SH-SY5Y (cell line): ENCODE results near the gene DNAJC6.

Experiments used
- GATA2 ChIP-seq: IDR thresholded peaks from 2 replicates; pipeline ENCODE4 v1.6.1; 2011; ENCODE audit warnings: mild to moderate bottlenecking, low read depth, low read length
- GATA3 ChIP-seq: IDR thresholded peaks from 2 replicates; pipeline ENCODE4 v1.6.1; 2011; ENCODE audit warnings: low read depth, mild to moderate bottlenecking, low read length, moderate library complexity

GRCh38 chr1:65459397-65459768 is 150.0 kb downstream of the DNAJC6 start:
- TF ChIP-seq GATA2 (no peak), GATA3 (no peak)
